Measurements from ENCODE around the gene PWWP2A. TPM values are rescaled to one million over a fixed set of nuclear protein-coding genes. Genes with fewer than 3 reads are reported as not detected.

PWWP2A gene
- total RNA-seq, 1 experiment from 2014 or later: 66.7 TPM

- Histone ChIP-seq H3T11ph (ENCODE audit: low read length) (no peak overlapping the region), H2AFZ (ENCODE audit: low read length) (no peak overlapping the region), H3K23ac (ENCODE audit: insufficient read length, low read depth, low read length) (no peak overlapping the region), H3K9ac (ENCODE audit: extremely low read depth, insufficient read length, low read length) (no peak overlapping the region), H2BK20ac (ENCODE audit: low read depth, low read length, poor library complexity, severe bottlenecking) (no peak overlapping the region), H3K9me3 (ENCODE audit: control insufficient read depth, low read depth, low read length) (no peaks in the 10 kb centered on the region), H3K79me2 (ENCODE audit: insufficient read depth, low read length) (no peaks in the 10 kb centered on the region), H3K27me3 (ENCODE audit: insufficient read depth, low read length) (no peaks in the 10 kb centered on the region), H4K20me1 (ENCODE audit: control insufficient read depth, insufficient read depth, insufficient read length) (no peaks in the 10 kb centered on the region), H3K4me1 (ENCODE audit: insufficient read depth, low read length) (0 out of 2 replicates have a peak, but pooled peaks cover 4% of the 10 kb centered on the region), H2AK5ac (ENCODE audit: insufficient read length, low read length) (no peak overlapping the region), H3K27ac (ENCODE audit: insufficient read length, low read depth, low read length) (no peak overlapping the region), H2BK15ac (ENCODE audit: low read depth, low read length) (no peak overlapping the region), H2BK12ac (ENCODE audit: insufficient read length, low read depth, low read length) (no peak overlapping the region), H2BK120ac (ENCODE audit: low read depth, low read length, poor library complexity, severe bottlenecking) (no peak overlapping the region), H4K5ac (ENCODE audit: insufficient read length, low read depth, low read length) (no peak overlapping the region), H3K23me2 (ENCODE audit: insufficient read length, low read depth, low read length, poor library complexity, severe bottlenecking) (no peaks in the 10 kb centered on the region), H3K4me2 (ENCODE audit: insufficient read depth, insufficient read length, low read length) (no peak overlapping the region), H4K8ac (replicated peaks; ENCODE audit: insufficient read length, low read depth, low read length) (no peak overlapping the region), H4K91ac (ENCODE audit: insufficient read length, low read depth, low read length) (no peak overlapping the region), H2BK5ac (ENCODE audit: insufficient read length, low read length) (no peak overlapping the region), H3K79me1 (ENCODE audit: insufficient read depth, low read depth, low read length, poor library complexity, severe bottlenecking) (no peaks in the 10 kb centered on the region), H3K56ac (ENCODE audit: insufficient read length, low read depth, low read length) (no peak overlapping the region), H3K14ac (ENCODE audit: insufficient read depth, low read length) (no peak overlapping the region), H3K4ac (ENCODE audit: low read depth, low read length) (no peak overlapping the region), H3K18ac (ENCODE audit: insufficient read length, low read depth, low read length) (no peak overlapping the region)
- Mint-ChIP-seq H3K4me1 (peaks cover 25% of the 10 kb centered on the region in 2 experiments), H3K36me3 (ENCODE audit: insufficient read depth in 1 of 3, low read depth in 3 of 3) (peaks cover 2 to 7% (median 3%) of the 10 kb centered on the region in 3 experiments; a peak in 4 of 7 replicates), H3K27ac (no peak overlapping the region), H3K27me3 (ENCODE audit: low read depth) (no peaks in the 10 kb centered on the region), H3K4me3 (no peak overlapping the region), H3K9me3 (no peaks in the 10 kb centered on the region)
- DNase-seq: no peak
- WGBS (ENCODE audit: extremely low coverage, insufficient read length, low lambda C conversion rate): no CpG with 5 or more reads among the region's 1 CpG
- no peak for TF ChIP-seq CTCF (conservative IDR thresholded peaks at IDR 0.05)
Measured at GRCh38 chr5:160084144-160084543, 35.1 kb downstream of the PWWP2A start.
